H9 (cell line): Measurements from ENCODE around the gene SPTBN5. TPM values are rescaled to one million over a fixed set of nuclear protein-coding genes. Genes with fewer than 3 reads are reported as not detected.

ENCODE experiments used
- DNase-seq: peaks from one replicate; pipeline ENCODE4 v3.0.0-alpha.2; 2017
- H2AFZ ChIP-seq: one replicate; pipeline ENCODE4 v1.6.1; 2013; ENCODE audit warnings: mild to moderate bottlenecking, low read length, control low read depth, moderate library complexity
- H2AK5ac ChIP-seq: 2 replicates; pipeline ENCODE4 v1.6.1; 2013; ENCODE audit warnings: low read length, control low read depth, mixed read lengths; ENCODE audit not compliant: insufficient read length
- H2BK120ac ChIP-seq: one replicate; pipeline ENCODE4 v1.6.1; 2013; ENCODE audit warnings: low read depth, mild to moderate bottlenecking, low read length, control low read depth, inconsistent platforms; ENCODE audit not compliant: poor library complexity, severe bottlenecking
- H2BK12ac ChIP-seq: 2 replicates; pipeline ENCODE4 v1.6.1; 2013; ENCODE audit warnings: low read length, control low read depth, mixed read lengths, low read depth; ENCODE audit not compliant: insufficient read length
- H2BK15ac ChIP-seq: 2 replicates; pipeline ENCODE4 v1.6.1; 2013; ENCODE audit warnings: low read depth, low read length, control low read depth
- H2BK20ac ChIP-seq: one replicate; pipeline ENCODE4 v1.6.1; 2013; ENCODE audit warnings: low read depth, mild to moderate bottlenecking, low read length, control low read depth, inconsistent platforms; ENCODE audit not compliant: poor library complexity, severe bottlenecking
- H2BK5ac ChIP-seq: 2 replicates; pipeline ENCODE4 v1.6.1; 2013; ENCODE audit warnings: low read length, control low read depth, mixed read lengths; ENCODE audit not compliant: insufficient read length
- H3K14ac ChIP-seq: 2 replicates; pipeline ENCODE4 v1.6.1; 2013; ENCODE audit warnings: low read length, control low read depth; ENCODE audit not compliant: insufficient read depth
- H3K18ac ChIP-seq: 2 replicates; pipeline ENCODE4 v1.6.1; 2013; ENCODE audit warnings: low read depth, mild to moderate bottlenecking, mixed read lengths, low read length, control low read depth; ENCODE audit not compliant: insufficient read length
- H3K23ac ChIP-seq: 2 replicates; pipeline ENCODE4 v1.6.1; 2013; ENCODE audit warnings: low read length, control low read depth, mixed read lengths, low read depth; ENCODE audit not compliant: insufficient read length
- H3K23me2 ChIP-seq: 2 replicates; pipeline ENCODE4 v1.6.1; 2013; ENCODE audit warnings: low read depth, mild to moderate bottlenecking, mixed read lengths, low read length, control low read depth; ENCODE audit not compliant: insufficient read length, poor library complexity, severe bottlenecking
- H3K27ac ChIP-seq: 2 replicates; pipeline ENCODE4 v1.5.1; 2013; ENCODE audit warnings: low read length, control low read depth, mixed read lengths, low read depth; ENCODE audit not compliant: insufficient read length
- H3K27me3 ChIP-seq: 2 replicates; pipeline ENCODE4 v1.6.1; 2013; ENCODE audit warnings: low read length, control low read depth, inconsistent platforms; ENCODE audit not compliant: insufficient read depth
- H3K4ac ChIP-seq: 2 replicates; pipeline ENCODE4 v1.6.1; 2013; ENCODE audit warnings: low read depth, mild to moderate bottlenecking, control low read depth, inconsistent platforms, low read length, moderate library complexity
- H3K4me1 ChIP-seq: 2 replicates; pipeline ENCODE4 v1.6.1; 2013; ENCODE audit warnings: low read length, control low read depth, inconsistent platforms; ENCODE audit not compliant: insufficient read depth
- H3K4me2 ChIP-seq: 2 replicates; pipeline ENCODE4 v1.6.1; 2013; ENCODE audit warnings: low read length, control low read depth, mixed read lengths; ENCODE audit not compliant: insufficient read length, insufficient read depth
- H3K56ac ChIP-seq: 2 replicates; pipeline ENCODE4 v1.6.1; 2013; ENCODE audit warnings: low read depth, mild to moderate bottlenecking, mixed read lengths, low read length, control low read depth; ENCODE audit not compliant: insufficient read length
- H3K79me1 ChIP-seq: 2 replicates; pipeline ENCODE4 v1.6.1; 2013; ENCODE audit warnings: low read depth, mild to moderate bottlenecking, moderate library complexity, low read length, control low read depth, inconsistent platforms; ENCODE audit not compliant: insufficient read depth, poor library complexity, severe bottlenecking
- H3K79me2 ChIP-seq: 2 replicates; pipeline ENCODE4 v1.6.1; 2013; ENCODE audit warnings: low read length, control low read depth, inconsistent platforms; ENCODE audit not compliant: insufficient read depth
- H3K9ac ChIP-seq: 2 replicates; pipeline ENCODE4 v1.6.1; 2013; ENCODE audit warnings: low read length, control low read depth, mixed read lengths; ENCODE audit not compliant: insufficient read length; ENCODE audit errors: extremely low read depth
- H3K9me3 ChIP-seq: one replicate; pipeline ENCODE4 v1.6.1; 2013; ENCODE audit warnings: low read depth, low read length, inconsistent platforms; ENCODE audit not compliant: control insufficient read depth
- H3T11ph ChIP-seq: one replicate; pipeline ENCODE4 v1.6.1; 2013; ENCODE audit warnings: mild to moderate bottlenecking, low read length, control low read depth, inconsistent platforms
- H4K20me1 ChIP-seq: one replicate; pipeline ENCODE4 v1.6.1; 2013; ENCODE audit not compliant: control insufficient read depth, insufficient read length, insufficient read depth
- H4K5ac ChIP-seq: 2 replicates; pipeline ENCODE4 v1.6.1; 2013; ENCODE audit warnings: low read depth, mild to moderate bottlenecking, mixed read lengths, low read length, control low read depth; ENCODE audit not compliant: insufficient read length
- H4K8ac ChIP-seq: replicated peaks from 2 replicates; pipeline ENCODE4 v1.6.1; 2013; ENCODE audit warnings: low read length, control low read depth, mixed read lengths, low read depth; ENCODE audit not compliant: insufficient read length
- H4K91ac ChIP-seq: 2 replicates; pipeline ENCODE4 v1.6.1; 2013; ENCODE audit warnings: low read depth, mild to moderate bottlenecking, moderate library complexity, mixed read lengths, low read length, control low read depth; ENCODE audit not compliant: insufficient read length
- H3K27ac Mint-ChIP-seq, 3 experiments: 2 replicates in 2 of 3; 3 replicates in 1 of 3; pipeline ENCODE4 v1.8.0; 2020 to 2021; ENCODE audit warnings: mixed read lengths in 3 of 3, mild to moderate bottlenecking in 1 of 3, moderate library complexity in 1 of 3
- H3K27me3 Mint-ChIP-seq: 2 replicates; pipeline ENCODE4 v1.8.0; 2021; ENCODE audit warnings: low read depth, mild to moderate bottlenecking, moderate library complexity, mixed read lengths
- H3K36me3 Mint-ChIP-seq, 3 experiments: 2 replicates in 2 of 3; 3 replicates in 1 of 3; pipeline ENCODE4 v1.8.0; 2020 to 2021; ENCODE audit warnings: low read depth in 3 of 3, mixed read lengths in 3 of 3; ENCODE audit not compliant: insufficient read depth in 1 of 3
- H3K4me1 Mint-ChIP-seq, 2 experiments: 2 replicates each; pipeline ENCODE4 v1.8.0; 2020; ENCODE audit warnings: mixed read lengths in 2 of 2
- H3K4me3 Mint-ChIP-seq, 2 experiments: 2 replicates in 1 of 2; 3 replicates in 1 of 2; pipeline ENCODE4 v1.8.0; 2020 to 2021; ENCODE audit warnings: mild to moderate bottlenecking in 2 of 2, mixed read lengths in 2 of 2, moderate library complexity in 1 of 2
- H3K9me3 Mint-ChIP-seq, 2 experiments: 2 replicates in 1 of 2; 3 replicates in 1 of 2; pipeline ENCODE4 v1.8.0; 2020; ENCODE audit warnings: mild to moderate bottlenecking in 2 of 2, mixed read lengths in 2 of 2, moderate library complexity in 1 of 2
- WGBS: extraction: QIAGEN DNeasy Blood & Tissue Kit; methylation state at CpG from one replicate; pipeline ENCODE4 v1.1.7; 2013; ENCODE audit warnings: missing lambda C conversion rate, low lambda C conversion rate, mixed read lengths; ENCODE audit not compliant: insufficient read length; ENCODE audit errors: extremely low coverage; 5-methylcytosine and 5-hydroxymethylcytosine counted together
- total RNA-seq: library from RNA; stranded (reverse); gene quantifications from 2 replicates; pipeline ENCODE4 v1.2.1, GENCODE V29; 2021
- TF ChIP-seq, protein P1 (sequence below): fragments of 200-600 bp; sonication (generic); conservative IDR thresholded peaks from 3 replicates; pipeline ENCODE4 v1.8.0; 2021; ENCODE audit warnings: antibody characterized with exemption, mild to moderate bottlenecking

Gene SPTBN5
- total RNA-seq, 1 experiment from 2014 or later: 0.90 TPM

- Mint-ChIP-seq H3K9me3 (no peaks in the 10 kb centered on the region; a peak in 1 of 5 replicates), H3K4me1 (peaks cover 0 to 16% of the 10 kb centered on the region in 2 experiments; a peak in 3 of 4 replicates), H3K27ac (no peak overlapping the region; a peak in 1 of 7 replicates), H3K27me3 (no peaks in the 10 kb centered on the region), H3K36me3 (peaks cover 0 to 5% (median 2%) of the 10 kb centered on the region in 3 experiments; a peak in 3 of 7 replicates), H3K4me3 (no peak overlapping the region)
- Histone ChIP-seq H3T11ph (no peak overlapping the region), H3K79me1 (no peaks in the 10 kb centered on the region), H2BK20ac (no peak overlapping the region), H4K8ac (no peak overlapping the region), H4K91ac (no peak overlapping the region), H3K79me2 (no peaks in the 10 kb centered on the region), H3K4ac (no peak overlapping the region), H2AFZ (no peak overlapping the region), H2BK120ac (no peak overlapping the region), H3K4me1 (no peaks in the 10 kb centered on the region), H3K23ac (no peak overlapping the region), H3K9ac (no peak overlapping the region), H2AK5ac (no peak overlapping the region), H3K4me2 (no peak overlapping the region), H3K27me3 (no peaks in the 10 kb centered on the region), H3K23me2 (no peaks in the 10 kb centered on the region), H3K18ac (no peak overlapping the region), H4K5ac (no peak overlapping the region), H3K9me3 (no peaks in the 10 kb centered on the region), H3K56ac (no peak overlapping the region), H2BK12ac (no peak overlapping the region), H3K27ac (no peak overlapping the region), H4K20me1 (no peaks in the 10 kb centered on the region), H2BK5ac (no peak overlapping the region), H2BK15ac (no peak overlapping the region), H3K14ac (no peak overlapping the region)
- no CpG with 5 or more reads among the region's 3 CpGs for WGBS
- TF ChIP-seq, protein P1, sequence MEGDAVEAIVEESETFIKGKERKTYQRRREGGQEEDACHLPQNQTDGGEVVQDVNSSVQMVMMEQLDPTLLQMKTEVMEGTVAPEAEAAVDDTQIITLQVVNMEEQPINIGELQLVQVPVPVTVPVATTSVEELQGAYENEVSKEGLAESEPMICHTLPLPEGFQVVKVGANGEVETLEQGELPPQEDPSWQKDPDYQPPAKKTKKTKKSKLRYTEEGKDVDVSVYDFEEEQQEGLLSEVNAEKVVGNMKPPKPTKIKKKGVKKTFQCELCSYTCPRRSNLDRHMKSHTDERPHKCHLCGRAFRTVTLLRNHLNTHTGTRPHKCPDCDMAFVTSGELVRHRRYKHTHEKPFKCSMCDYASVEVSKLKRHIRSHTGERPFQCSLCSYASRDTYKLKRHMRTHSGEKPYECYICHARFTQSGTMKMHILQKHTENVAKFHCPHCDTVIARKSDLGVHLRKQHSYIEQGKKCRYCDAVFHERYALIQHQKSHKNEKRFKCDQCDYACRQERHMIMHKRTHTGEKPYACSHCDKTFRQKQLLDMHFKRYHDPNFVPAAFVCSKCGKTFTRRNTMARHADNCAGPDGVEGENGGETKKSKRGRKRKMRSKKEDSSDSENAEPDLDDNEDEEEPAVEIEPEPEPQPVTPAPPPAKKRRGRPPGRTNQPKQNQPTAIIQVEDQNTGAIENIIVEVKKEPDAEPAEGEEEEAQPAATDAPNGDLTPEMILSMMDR: no peak
- no peak for DNase-seq
Measured at GRCh38 chr15:41805711-41806110, 88.1 kb downstream of the SPTBN5 start.
